ENCODE data around the gene HIC1.
A peak's percentile ranks its signal among the peaks of the same experiment; 100 is the strongest.

The HIC1 gene

DNA sequence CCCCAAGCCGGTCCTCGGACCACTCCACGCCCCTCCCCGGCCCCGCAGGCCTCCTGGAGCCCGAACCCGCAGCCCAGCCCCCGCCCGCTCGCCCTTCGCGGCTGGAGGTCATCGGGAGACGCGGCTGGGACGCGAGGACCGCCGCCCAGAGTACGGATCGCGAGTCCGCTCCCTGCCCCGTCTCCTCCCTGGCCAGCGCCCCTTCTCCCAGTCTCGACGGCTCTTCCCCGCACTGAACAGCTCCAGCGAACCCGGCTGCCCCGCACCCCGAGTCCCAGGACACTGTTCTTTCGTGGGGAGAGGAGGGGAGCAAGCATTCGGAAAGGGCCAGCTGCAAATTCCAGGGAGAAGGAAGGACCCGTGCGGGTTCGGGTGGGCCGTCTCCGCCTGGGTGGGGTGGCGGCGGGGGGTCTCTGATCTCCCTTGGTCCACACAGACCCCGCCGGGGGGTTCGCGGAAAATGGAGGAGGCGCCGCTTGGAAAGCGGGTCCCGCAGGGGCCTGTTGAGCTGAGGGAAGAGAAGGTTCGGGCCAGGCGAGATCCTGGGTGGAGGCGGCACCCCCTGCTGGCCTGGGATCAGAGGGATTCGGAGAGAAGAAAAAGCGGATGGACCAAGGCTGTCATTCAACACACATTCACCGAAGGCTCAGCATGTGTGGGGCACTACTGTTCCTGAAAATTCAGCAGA, 29.1 kb upstream of the HIC1 start:
- DNase-seq = no peak

- DNase-seq = no peak
Measured at GRCh38 chr17:2027528-2028233, 27.2 kb upstream of the HIC1 start.

- DNase-seq = no peak
Measured at GRCh38 chr17:2028234-2028614, 26.7 kb upstream of the HIC1 start.

GRCh38 chr17:2028737-2029136, 26.2 kb upstream of the HIC1 start:
- no peak for DNase-seq

DNA sequence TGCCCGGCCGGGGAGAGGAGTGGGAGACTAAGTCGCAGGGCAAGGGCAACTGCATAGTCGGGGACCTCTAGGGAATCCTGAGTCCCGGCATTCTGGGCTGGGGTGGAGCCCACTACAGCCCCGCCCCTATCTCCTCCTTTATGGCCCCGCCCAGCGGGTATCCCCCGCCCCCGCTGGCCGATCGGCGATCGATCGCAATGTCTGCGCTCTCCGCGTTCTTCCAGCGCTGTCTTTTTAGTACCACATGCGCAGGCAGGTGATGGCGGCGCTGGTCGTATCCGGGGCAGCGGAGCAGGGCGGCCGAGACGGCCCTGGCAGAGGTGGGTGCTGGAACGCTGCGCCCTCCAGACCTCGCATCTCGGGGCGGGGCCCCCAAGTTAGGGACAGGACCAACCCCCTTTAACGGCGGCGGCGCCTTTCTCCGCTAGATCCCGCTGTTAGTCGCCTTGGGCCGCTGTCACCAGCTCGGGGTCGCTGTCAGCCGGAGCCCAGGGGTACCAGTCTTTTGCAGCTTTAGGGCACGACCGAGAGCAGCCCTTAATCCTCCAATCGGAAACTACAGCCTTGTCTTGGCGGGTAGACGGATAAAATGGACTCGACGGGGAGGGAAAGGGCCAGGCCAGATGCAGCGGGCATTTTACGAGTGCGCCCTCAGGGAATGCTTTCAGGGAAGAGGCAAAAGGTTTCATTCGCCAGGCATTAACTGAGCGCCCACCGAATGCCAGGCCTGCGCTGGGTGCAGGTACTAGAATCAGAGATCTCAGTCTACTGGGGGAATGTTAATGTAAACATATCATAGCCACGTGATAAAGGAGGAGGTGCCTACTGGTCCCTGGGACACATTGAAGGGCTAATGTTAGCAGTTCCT, 24.8 kb upstream of the HIC1 start, which contains the start of gene DPH1:
Gene DPH1 (plus strand): TSS at position 243 of the 868 bp plus-strand sequence. CDS start 17 bp downstream, at position 260.
- DNase-seq = peak; percentile 79

GRCh38 chr17:2030779-2031163, 24.1 kb upstream of the HIC1 start:
- no peak for DNase-seq

GRCh38 chr17:2033153-2033552, 21.8 kb upstream of the HIC1 start:
- DNase-seq = no peak

- DNase-seq = no peak
Measured at GRCh38 chr17:2034157-2034556, 20.7 kb upstream of the HIC1 start.

GRCh38 chr17:2034806-2035540, 19.9 kb upstream of the HIC1 start:
- DNase-seq = no peak

DNA sequence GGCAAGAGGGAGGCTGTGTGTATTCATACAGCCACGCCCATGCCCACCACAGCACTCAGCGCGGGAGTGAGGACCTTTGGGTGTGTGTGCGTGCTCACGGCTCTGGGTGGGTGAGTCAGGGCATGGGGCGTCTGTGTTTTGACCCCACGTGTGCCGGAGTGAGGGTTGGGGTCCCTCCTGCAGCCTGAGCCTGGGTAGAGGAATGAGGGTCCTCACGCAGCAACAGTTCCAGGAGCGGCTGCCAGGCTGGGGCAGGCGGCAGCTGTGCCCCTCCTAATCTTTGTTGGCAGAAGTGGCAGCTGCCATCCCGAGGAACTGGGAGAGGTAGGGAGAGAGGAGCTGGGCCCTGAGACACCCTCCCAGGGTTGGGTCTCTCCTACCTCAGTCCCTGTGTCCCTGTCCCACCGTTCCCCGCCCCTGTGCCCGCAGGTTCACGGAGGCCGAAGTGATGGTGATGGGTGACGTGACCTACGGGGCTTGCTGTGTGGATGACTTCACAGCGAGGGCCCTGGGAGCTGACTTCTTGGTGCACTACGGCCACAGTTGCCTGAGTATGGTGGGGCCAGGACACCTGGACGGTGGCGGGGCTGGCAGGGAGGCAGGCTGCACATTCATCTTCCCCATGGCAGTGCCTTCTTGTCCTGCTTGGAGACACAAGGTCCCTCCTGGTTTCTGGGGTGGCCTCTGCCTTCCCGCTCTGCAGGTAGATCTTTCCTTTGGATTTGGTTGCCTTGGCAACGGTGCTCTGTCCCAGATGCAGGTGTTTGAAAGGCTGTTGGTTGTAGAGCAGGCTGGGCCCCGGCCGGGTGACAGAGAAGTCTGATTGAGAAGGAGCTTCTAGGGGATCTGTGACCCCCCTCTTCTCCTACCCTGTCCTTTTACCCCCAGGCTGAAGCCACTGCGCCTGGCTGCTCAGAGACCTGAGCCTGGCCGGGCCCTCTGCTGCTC, 19.1 kb upstream of the HIC1 start:
- no peak for DNase-seq

DNA sequence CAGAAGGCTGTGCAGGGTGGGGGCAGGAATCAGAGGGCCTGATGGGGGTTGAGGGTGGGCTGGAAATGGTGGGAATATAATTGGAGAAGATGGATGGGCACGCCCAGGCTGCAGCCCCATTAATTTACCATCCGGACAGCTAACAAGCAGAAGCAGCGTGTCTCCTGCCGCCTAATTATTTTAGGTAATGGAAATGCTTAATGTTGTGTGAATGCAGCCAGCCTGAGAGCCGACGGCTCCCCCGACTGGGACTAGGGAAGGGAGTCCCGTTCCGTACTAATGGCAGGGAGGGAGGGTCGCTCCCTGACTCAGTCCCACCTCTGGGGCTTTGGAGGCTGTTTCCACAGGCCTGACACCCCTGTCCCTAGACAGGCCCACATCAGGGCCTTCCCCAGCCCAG, 17.7 kb upstream of the HIC1 start:
- DNase-seq = no peak

DNA sequence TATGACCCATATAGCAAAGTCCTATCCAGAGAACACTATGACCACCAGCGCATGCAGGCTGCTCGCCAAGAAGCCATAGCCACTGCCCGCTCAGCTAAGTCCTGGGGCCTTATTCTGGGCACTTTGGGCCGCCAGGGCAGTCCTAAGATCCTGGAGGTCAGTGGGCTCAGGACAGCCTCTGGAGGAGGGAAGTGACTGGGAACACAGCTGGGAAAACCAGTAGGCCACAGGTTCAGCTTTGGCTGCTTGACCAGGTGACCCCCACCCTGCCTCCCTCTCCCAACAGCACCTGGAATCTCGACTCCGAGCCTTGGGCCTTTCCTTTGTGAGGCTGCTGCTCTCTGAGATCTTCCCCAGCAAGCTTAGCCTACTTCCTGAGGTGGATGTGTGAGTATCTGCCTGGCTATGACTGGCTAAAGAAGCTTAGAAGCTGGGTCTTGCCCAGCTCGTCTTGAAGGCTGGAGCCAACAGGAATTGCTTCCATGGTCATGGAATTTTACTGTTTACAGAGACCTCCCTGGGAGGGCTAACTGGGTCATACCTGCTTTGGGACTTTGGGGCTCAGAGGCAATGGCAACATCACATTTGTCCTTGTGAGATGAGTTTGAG, 14.6 kb upstream of the HIC1 start:
- no peak for DNase-seq

DNA sequence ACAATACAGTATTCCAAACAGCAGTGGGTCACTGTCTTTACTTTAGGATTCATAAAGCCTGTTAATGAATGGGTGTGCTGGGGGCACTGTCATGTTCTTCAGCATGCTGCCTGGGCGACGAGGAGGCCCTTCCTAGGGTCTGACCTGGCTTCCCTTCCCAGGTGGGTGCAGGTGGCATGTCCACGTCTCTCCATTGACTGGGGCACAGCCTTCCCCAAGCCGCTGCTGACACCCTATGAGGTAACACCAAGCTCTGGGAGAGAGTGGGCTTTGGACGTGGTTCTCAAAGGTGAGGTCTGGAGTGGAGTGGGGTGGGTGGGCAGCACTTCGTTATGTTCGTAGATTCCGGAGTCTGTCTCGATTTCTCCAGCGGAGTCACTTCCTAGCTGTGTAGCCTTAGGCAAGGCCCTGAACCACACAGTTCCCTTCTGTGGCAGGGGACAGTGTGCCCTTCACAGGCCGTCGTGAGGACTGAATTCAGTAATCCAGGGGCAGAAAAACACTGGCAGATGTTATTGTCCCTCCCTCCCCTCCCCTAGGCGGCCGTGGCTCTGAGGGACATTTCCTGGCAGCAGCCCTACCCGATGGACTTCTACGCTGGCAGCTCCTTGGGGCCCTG, 13.9 kb upstream of the HIC1 start:
- no peak for DNase-seq

DNA sequence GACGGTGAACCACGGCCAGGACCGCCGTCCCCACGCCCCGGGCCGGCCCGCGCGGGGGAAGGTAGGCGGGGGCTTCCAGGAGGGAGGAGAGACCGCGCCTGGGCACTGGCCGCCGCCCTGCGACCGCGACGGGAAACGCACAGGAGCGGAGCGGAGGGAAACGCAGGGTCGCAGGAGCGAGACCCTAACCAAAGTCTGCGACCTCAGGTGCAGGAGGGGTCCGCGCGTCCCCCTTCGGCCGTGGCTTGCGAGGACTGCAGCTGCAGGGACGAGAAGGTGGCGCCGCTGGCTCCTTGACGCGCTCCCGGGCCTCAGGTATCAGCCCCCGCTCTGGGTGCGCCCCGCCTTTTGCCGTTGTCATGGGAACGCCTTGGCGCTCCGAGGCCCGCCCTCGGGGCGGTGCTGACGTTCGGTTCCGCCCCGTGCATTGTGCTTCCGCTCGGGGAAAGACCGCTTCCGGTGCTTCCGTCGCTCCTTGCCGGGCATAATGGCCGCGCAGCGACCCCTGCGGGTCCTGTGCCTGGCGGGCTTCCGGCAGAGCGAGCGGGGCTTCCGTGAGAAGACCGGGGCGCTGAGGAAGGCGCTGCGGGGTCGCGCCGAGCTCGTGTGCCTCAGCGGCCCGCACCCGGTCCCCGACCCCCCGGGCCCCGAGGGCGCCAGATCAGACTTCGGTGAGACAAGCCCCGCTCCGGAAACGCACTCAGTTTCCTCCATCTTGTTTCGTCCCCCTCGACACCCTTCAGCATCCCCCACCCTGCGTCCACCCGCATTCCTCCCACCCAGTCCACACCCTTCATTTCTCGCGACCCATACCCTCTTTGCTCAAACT, 13.1 kb upstream of the HIC1 start, which contains the start of gene OVCA2:
Gene OVCA2 (plus strand): TSS at position 462 of the 829 bp plus-strand sequence. CDS start 26 bp downstream, at position 488.
- DNase-seq = peak; percentile 87

DNA sequence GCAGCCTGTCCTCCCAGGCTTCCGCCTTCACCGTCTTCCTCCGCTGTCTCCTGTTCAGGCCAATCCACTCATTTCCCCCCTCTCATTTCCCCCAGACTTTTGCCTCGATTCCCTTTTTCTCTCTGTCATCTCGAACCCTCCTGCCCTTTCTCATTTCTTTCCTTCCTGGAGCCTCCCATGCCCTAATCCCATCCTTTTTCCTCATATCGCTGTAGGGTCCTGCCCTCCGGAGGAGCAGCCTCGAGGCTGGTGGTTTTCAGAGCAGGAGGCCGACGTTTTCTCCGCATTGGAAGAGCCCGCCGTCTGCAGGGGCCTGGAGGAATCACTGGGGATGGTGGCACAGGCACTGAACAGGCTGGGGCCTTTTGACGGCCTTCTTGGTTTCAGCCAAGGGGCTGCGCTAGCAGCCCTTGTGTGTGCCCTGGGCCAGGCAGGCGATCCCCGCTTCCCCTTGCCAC, 12.5 kb upstream of the HIC1 start:
- no peak for DNase-seq

DNA sequence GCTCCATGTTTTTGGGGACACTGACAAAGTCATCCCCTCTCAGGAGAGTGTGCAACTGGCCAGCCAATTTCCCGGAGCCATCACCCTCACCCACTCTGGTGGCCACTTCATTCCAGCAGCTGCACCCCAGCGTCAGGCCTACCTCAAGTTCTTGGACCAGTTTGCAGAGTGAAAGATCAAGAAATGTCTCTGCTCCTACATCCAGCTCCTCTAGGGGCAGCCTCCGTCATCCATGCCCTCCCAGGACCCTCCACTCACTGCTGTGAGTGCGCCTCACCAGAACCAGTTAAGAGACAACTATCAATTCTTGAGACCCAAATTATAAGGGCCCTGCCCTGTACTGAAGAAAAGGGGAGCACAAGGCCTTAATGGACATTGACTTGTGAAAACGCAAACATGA, 12.0 kb upstream of the HIC1 start:
- DNase-seq = no peak

GRCh38 chr17:2043785-2044184, 11.1 kb upstream of the HIC1 start:
- no peak for DNase-seq

GRCh38 chr17:2044263-2044894, 10.5 kb upstream of the HIC1 start:
- DNase-seq = no peak

DNA sequence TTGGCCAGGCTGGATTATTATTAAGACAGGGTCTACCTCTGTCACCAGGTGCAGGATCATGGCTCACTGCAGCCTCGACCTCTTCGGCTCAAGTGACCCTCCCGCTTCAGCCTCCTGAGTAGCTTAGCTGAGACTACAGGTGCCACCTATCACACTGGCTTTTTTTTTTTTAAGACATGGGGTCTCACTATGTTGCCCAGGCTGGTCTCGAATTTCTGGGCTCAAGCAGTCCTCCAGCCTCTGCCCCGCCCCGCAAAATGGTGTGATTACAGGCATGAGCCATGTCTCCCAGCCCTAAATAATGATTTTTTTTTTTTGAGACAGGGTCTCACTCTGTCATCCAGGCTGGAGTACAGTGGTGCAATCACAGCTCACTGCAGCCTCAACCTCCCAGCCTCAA, 7.3 kb upstream of the HIC1 start:
- DNase-seq = no peak

All from COR-L47 (cell line).